HFFc6 (cell line): ENCODE measurements around the gene ACTN1. TPM values are rescaled to one million over a fixed set of nuclear protein-coding genes. Genes with fewer than 3 reads are reported as not detected.

Experiments
- DNase-seq: peaks from one replicate; pipeline ENCODE4 v3.0.0-alpha.2; 2018
- H3K27ac Mint-ChIP-seq: 2 replicates; pipeline ENCODE4 v1.8.0; 2020; ENCODE audit warnings: mild to moderate bottlenecking, mixed read lengths
- H3K27me3 Mint-ChIP-seq: 2 replicates; pipeline ENCODE4 v1.8.0; 2021; ENCODE audit warnings: mild to moderate bottlenecking, moderate library complexity, mixed read lengths; ENCODE audit not compliant: insufficient read depth
- H3K36me3 Mint-ChIP-seq: 2 replicates; pipeline ENCODE4 v1.8.0; 2021; ENCODE audit warnings: low read depth, mixed read lengths
- H3K4me1 Mint-ChIP-seq: 2 replicates; pipeline ENCODE4 v1.8.0; 2020; ENCODE audit warnings: low read depth, mixed read lengths
- H3K4me3 Mint-ChIP-seq: 2 replicates; pipeline ENCODE4 v1.8.0; 2020; ENCODE audit warnings: mild to moderate bottlenecking, moderate library complexity, mixed read lengths
- H3K9me3 Mint-ChIP-seq: 2 replicates; pipeline ENCODE4 v1.8.0; 2020; ENCODE audit warnings: mild to moderate bottlenecking, mixed read lengths
- CTCF ChIP-seq: fragments of 200-600 bp; sonication (generic); IDR thresholded peaks from 2 replicates; pipeline ENCODE4 v1.5.0; 2021; ENCODE audit warnings: antibody characterized with exemption, mild to moderate bottlenecking
- total RNA-seq, 6 experiments: library from RNA; stranded (reverse); fragmentation: NEBNext Ultra II Directional; extraction: Animal tissue kit (Norgen Biotek cat#: 25700); gene quantifications; 2 replicates in 1 of 6; 3 replicates in 5 of 6; pipeline ENCODE4 v1.2.3, GENCODE V29; 2021

ACTN1 gene
- total RNA-seq, 6 experiments from 2014 or later, result 749 to 847 (median 825) TPM

- peaks cover 60% of the 10 kb centered on the region for H3K4me1 Mint-ChIP-seq
Measured at GRCh38 chr14:68884031-68885030, 94.8 kb downstream of the ACTN1 start.

GRCh38 chr14:68882235-68882634 is 96.9 kb downstream of the ACTN1 start:
- peaks cover 45% of the 10 kb centered on the region for H3K4me1 Mint-ChIP-seq
- peaks cover 62% of the 10 kb centered on the region for H3K36me3 Mint-ChIP-seq
- TF ChIP-seq CTCF, result no peak
- peaks cover 49% of the 10 kb centered on the region for H3K27me3 Mint-ChIP-seq
- H3K9me3 Mint-ChIP-seq, result peaks cover 6% of the 10 kb centered on the region; the same call in 1 of the 2 replicates
- no peak for DNase-seq
- H3K27ac Mint-ChIP-seq, result no peak overlapping the region
- H3K4me3 Mint-ChIP-seq, result peak overlapping the region; percentile 54; the same call in 1 of the 2 replicates

More at GRCh38 chr14:68884031-68885030, 94.8 kb downstream of the ACTN1 start:
- peak overlapping the region; percentile 76 for H3K27ac Mint-ChIP-seq
- no peak for TF ChIP-seq CTCF
- H3K9me3 Mint-ChIP-seq, result peaks cover 6% of the 10 kb centered on the region; the same call in 1 of the 2 replicates
- peaks cover 51% of the 10 kb centered on the region for H3K27me3 Mint-ChIP-seq
- DNase-seq, result peak; percentile 91
- H3K36me3 Mint-ChIP-seq, result peaks cover 69% of the 10 kb centered on the region
- peak overlapping the region; percentile 27 for H3K4me3 Mint-ChIP-seq

GRCh38 chr14:68881396-68881795 is 97.7 kb downstream of the ACTN1 start:
- Mint-ChIP-seq H3K36me3 (peaks cover 63% of the 10 kb centered on the region), H3K4me1 (peaks cover 37% of the 10 kb centered on the region), H3K27ac (peak overlapping the region; percentile 58), H3K27me3 (peaks cover 51% of the 10 kb centered on the region), H3K4me3 (no peak overlapping the region; the same call in 1 of the 2 replicates), H3K9me3 (peaks cover 6% of the 10 kb centered on the region; the same call in 1 of the 2 replicates)
- no peak for TF ChIP-seq CTCF
- no peak for DNase-seq

GRCh38 chr14:68880581-68881105 is 98.5 kb downstream of the ACTN1 start:
- Mint-ChIP-seq H3K36me3 (peaks cover 67% of the 10 kb centered on the region), H3K9me3 (peaks cover 6% of the 10 kb centered on the region; the same call in 1 of the 2 replicates), H3K27ac (peak overlapping the region; percentile 52; the same call in 1 of the 2 replicates), H3K4me1 (peaks cover 30% of the 10 kb centered on the region), H3K27me3 (peaks cover 44% of the 10 kb centered on the region), H3K4me3 (peak overlapping the region; percentile 30; the same call in 1 of the 2 replicates)
- DNase-seq, result no peak
- TF ChIP-seq CTCF, result no peak

- Mint-ChIP-seq H3K4me3 (peak overlapping the region; percentile 30; the same call in 1 of the 2 replicates), H3K4me1 (peaks cover 23% of the 10 kb centered on the region), H3K27me3 (peaks cover 43% of the 10 kb centered on the region), H3K36me3 (peaks cover 73% of the 10 kb centered on the region), H3K9me3 (peaks cover 6% of the 10 kb centered on the region; the same call in 1 of the 2 replicates), H3K27ac (peak overlapping the region; percentile 42; the same call in 1 of the 2 replicates)
- DNase-seq, result no peak
- TF ChIP-seq CTCF, result no peak
Measured at GRCh38 chr14:68879841-68880575, 99.1 kb downstream of the ACTN1 start.
